K562 (cell line): ENCODE measurements around the gene ANAPC16. TPM values are rescaled to one million over a fixed set of nuclear protein-coding genes. Genes with fewer than 3 reads are reported as not detected.

ENCODE experiments used
- ARNT ChIP-seq, 2 experiments: fragments of 450-650 bp; IDR thresholded peaks; 2 replicates each; pipeline ENCODE4 v1.6.1; 2016; ENCODE audit warnings: mild to moderate bottlenecking in 1 of 2
- E2F8 ChIP-seq: fragments of 450-650 bp; IDR thresholded peaks from 2 replicates; pipeline ENCODE4 v1.7.1; 2018; ENCODE audit warnings: mild to moderate bottlenecking, low read depth; ENCODE audit not compliant: partially characterized antibody
- ESRRA ChIP-seq: fragments of 450-650 bp; IDR thresholded peaks from 2 replicates; pipeline ENCODE4 v1.6.1; 2014; ENCODE audit warnings: low read depth, mild to moderate bottlenecking, moderate library complexity, borderline replicate concordance
- ETS2 ChIP-seq: IDR thresholded peaks from 2 replicates; pipeline ENCODE4 v1.6.1; 2016; ENCODE audit warnings: borderline replicate concordance, missing genetic modification characterization, mild to moderate bottlenecking, moderate library complexity, missing compliant biosample characterization; ENCODE audit not compliant: poor library complexity, severe bottlenecking
- HLTF ChIP-seq: fragments of 450-650 bp; IDR thresholded peaks from 2 replicates; pipeline ENCODE4 v1.6.1; 2016
- KAT2B ChIP-seq: IDR thresholded peaks from one replicate; pipeline ENCODE4 v1.6.1; 2012; ENCODE audit warnings: low read depth, mild to moderate bottlenecking, control low read depth, inconsistent platforms, low read length, moderate library complexity
- RBM14 ChIP-seq: fragments of 200-400 bp; formaldehyde crosslinking; IDR thresholded peaks from 2 replicates; pipeline ENCODE4 v1.6.1; 2018; ENCODE audit warnings: low read depth, mild to moderate bottlenecking, low read length, moderate library complexity, borderline replicate concordance; ENCODE audit not compliant: insufficient read depth
- SMARCA5 ChIP-seq: fragments of 450-650 bp; IDR thresholded peaks from 2 replicates; pipeline ENCODE4 v1.6.1; 2016
- TOE1 ChIP-seq, 2 experiments: fragments of 450-650 bp in 1 of 2; sonication (generic) in 1 of 2; formaldehyde crosslinking in 1 of 2; IDR thresholded peaks; 2 replicates each; pipeline versions ENCODE4 v1.7.1 to v1.8.0; 2016 to 2022; ENCODE audit warnings: borderline replicate concordance in 2 of 2, mild to moderate bottlenecking in 2 of 2, antibody characterized with exemption in 1 of 2, inconsistent platforms in 1 of 2, low read depth in 1 of 2, missing genetic modification reagents in 1 of 2, moderate library complexity in 1 of 2
- ZFP30 ChIP-seq: fragments of 250-450 bp; sonication (Bioruptor Pico); IDR thresholded peaks from 2 replicates; pipeline ENCODE4 v1.8.0; 2022; ENCODE audit warnings: moderate library complexity, mild to moderate bottlenecking, inconsistent platforms, borderline replicate concordance
- polyA plus RNA-seq, 8 experiments: library from polyadenylated mRNA; depleted of rRNA in 4 of 8; stranded (reverse) in 5 of 8; unstranded in 3 of 8; fragments of >200 nt; fragmentation: Nextera tagmentation in 2 of 8; fragmentation: Illumina TruSeq in 1 of 8; extraction: Ambion mirVana in 2 of 8; extraction: Trizol in 1 of 8; gene quantifications; 2 replicates each; pipeline versions ENCODE4 v1.2.1 to v1.2.3, GENCODE V29; 2011 to 2014; ENCODE audit warnings: inconsistent platforms in 1 of 8, missing spikeins in 1 of 8
- total RNA-seq, 7 experiments: library from RNA; depleted of rRNA in 6 of 7; stranded (reverse); fragments of >200 nt in 6 of 7; fragmentation: Illumina TruSeq in 2 of 7; extraction: Trizol in 2 of 7; gene quantifications; 2 replicates each; pipeline versions ENCODE4 v1.2.1 to v1.2.3, GENCODE V29; 2011 to 2021; ENCODE audit warnings: low replicate concordance in 1 of 7
- TF ChIP-seq, protein P1 (sequence below): sonication (generic); formaldehyde crosslinking; IDR thresholded peaks from 2 replicates; pipeline ENCODE4 v1.8.0; 2022; ENCODE audit warnings: mild to moderate bottlenecking, missing genetic modification reagents, borderline replicate concordance
- TF ChIP-seq, protein P2 (sequence below): fragments of 450-650 bp; IDR thresholded peaks from 2 replicates; pipeline ENCODE4 v1.6.1; 2016; ENCODE audit warnings: low read depth

The ANAPC16 gene
- total and polyA plus RNA-seq, 9 of the 15 experiments (the other 6 are each of a cell fraction or from before 2014, with no cell fraction given) = 42.6 to 208 (median 108) TPM

DNA sequence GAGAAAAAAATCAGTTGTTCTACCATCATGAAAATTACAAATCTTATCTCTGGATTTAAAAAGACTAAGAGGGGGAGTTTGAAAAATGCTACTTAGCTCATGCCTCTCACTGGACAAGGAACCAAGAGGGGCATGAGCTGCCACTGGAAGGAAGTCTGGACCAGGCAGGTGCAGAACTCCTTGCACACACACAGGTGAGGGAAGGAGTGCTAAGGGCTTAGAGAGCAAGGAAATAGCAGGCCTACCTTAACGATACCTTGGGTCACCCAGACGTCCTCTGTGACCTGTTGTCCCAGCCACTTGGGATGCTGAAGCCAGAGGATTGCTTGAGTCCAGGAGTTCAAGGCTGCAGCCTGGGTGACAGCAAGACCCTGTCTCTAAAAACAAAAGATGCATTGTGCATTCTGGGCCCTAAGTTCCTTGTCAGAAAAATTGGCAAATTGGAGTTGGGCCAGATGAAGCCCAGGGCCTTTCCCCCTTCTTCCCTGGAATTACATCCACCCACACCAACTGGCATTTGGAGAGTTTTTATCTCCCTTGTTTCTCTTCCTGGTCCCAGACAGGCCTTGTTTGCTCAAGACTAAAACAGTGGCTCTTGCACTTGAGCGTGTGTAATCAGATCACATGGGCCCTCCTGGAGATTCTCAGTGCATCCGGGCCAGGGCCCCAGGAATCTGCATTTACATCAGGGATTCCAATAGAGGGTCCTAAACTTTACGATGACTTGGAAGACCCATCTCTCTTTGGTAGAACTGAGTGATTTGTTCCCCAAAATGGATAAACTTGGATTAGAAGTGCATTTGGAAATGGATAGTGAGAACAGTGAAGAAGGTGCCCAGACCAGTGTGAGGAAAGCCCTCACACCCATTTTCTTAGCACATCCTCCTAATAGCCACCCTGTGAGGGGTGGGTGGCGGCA lies 60.9 kb downstream of the ANAPC16 start (continued):
- TF ChIP-seq TOE1 (IDR thresholded peaks at IDR 0.05; ENCODE audit: borderline replicate concordance) = no peak
- peak; percentile 55; the same call in 1 of the 2 replicates for TF ChIP-seq TOE1 (CRISPR knock-in tag; IDR thresholded peaks at IDR 0.05; ENCODE audit: borderline replicate concordance, low read depth)
- TF ChIP-seq ARNT (IDR thresholded peaks at IDR 0.05) = no peak
- TF ChIP-seq RBM14 = no peak
- TF ChIP-seq ZFP30 (CRISPR knock-in tag) = peak; percentile 86; the same call in 1 of the 2 replicates
- no peak for TF ChIP-seq ESRRA
- TF ChIP-seq E2F8 = no peak
- TF ChIP-seq, protein P1, sequence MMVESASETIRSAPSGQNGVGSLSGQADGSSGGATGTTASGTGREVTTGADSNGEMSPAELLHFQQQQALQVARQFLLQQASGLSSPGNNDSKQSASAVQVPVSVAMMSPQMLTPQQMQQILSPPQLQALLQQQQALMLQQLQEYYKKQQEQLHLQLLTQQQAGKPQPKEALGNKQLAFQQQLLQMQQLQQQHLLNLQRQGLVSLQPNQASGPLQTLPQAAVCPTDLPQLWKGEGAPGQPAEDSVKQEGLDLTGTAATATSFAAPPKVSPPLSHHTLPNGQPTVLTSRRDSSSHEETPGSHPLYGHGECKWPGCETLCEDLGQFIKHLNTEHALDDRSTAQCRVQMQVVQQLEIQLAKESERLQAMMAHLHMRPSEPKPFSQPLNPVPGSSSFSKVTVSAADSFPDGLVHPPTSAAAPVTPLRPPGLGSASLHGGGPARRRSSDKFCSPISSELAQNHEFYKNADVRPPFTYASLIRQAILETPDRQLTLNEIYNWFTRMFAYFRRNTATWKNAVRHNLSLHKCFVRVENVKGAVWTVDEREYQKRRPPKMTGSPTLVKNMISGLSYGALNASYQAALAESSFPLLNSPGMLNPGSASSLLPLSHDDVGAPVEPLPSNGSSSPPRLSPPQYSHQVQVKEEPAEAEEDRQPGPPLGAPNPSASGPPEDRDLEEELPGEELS = no peak
- no peak for TF ChIP-seq SMARCA5
- TF ChIP-seq ETS2 (tag) = peak; percentile 23
- TF ChIP-seq HLTF = no peak
- no peak for TF ChIP-seq KAT2B
- TF ChIP-seq, protein P2, sequence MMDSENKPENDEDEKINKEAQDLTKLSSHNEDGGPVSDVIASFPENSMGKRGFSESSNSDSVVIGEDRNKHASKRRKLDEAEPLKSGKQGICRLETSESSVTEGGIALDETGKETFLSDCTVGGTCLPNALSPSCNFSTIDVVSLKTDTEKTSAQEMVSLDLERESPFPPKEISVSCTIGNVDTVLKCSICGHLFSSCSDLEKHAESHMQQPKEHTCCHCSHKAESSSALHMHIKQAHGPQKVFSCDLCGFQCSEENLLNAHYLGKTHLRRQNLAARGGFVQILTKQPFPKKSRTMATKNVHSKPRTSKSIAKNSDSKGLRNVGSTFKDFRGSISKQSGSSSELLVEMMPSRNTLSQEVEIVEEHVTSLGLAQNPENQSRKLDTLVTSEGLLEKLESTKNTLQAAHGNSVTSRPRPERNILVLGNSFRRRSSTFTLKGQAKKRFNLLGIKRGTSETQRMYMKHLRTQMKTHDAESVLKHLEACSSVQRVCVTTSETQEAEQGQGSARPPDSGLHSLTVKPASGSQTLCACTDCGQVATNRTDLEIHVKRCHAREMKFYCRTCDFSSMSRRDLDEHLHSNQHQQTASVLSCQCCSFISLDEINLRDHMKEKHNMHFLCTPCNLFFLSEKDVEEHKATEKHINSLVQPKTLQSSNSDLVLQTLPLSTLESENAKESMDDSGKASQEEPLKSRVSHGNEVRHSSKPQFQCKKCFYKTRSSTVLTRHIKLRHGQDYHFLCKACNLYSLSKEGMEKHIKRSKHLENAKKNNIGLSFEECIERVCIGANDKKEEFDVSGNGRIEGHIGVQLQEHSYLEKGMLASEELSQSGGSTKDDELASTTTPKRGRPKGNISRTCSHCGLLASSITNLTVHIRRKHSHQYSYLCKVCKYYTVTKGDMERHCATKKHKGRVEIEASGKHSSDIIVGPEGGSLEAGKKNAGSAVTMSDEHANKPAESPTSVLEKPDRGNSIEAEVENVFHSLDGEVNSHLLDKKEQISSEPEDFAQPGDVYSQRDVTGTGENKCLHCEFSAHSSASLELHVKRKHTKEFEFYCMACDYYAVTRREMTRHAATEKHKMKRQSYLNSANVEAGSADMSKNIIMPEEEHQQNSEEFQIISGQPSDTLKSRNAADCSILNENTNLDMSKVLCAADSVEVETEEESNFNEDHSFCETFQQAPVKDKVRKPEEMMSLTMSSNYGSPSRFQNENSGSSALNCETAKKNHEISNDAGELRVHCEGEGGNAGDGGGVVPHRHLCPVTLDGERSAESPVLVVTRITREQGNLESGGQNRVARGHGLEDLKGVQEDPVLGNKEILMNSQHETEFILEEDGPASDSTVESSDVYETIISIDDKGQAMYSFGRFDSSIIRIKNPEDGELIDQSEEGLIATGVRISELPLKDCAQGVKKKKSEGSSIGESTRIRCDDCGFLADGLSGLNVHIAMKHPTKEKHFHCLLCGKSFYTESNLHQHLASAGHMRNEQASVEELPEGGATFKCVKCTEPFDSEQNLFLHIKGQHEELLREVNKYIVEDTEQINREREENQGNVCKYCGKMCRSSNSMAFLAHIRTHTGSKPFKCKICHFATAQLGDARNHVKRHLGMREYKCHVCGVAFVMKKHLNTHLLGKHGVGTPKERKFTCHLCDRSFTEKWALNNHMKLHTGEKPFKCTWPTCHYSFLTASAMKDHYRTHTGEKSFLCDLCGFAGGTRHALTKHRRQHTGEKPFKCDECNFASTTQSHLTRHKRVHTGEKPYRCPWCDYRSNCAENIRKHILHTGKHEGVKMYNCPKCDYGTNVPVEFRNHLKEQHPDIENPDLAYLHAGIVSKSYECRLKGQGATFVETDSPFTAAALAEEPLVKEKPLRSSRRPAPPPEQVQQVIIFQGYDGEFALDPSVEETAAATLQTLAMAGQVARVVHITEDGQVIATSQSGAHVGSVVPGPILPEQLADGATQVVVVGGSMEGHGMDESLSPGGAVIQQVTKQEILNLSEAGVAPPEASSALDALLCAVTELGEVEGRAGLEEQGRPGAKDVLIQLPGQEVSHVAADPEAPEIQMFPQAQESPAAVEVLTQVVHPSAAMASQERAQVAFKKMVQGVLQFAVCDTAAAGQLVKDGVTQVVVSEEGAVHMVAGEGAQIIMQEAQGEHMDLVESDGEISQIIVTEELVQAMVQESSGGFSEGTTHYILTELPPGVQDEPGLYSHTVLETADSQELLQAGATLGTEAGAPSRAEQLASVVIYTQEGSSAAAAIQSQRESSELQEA = no peak
